Measurements from ENCODE around the gene SYPL1.

- TF ChIP-seq, protein P1, sequence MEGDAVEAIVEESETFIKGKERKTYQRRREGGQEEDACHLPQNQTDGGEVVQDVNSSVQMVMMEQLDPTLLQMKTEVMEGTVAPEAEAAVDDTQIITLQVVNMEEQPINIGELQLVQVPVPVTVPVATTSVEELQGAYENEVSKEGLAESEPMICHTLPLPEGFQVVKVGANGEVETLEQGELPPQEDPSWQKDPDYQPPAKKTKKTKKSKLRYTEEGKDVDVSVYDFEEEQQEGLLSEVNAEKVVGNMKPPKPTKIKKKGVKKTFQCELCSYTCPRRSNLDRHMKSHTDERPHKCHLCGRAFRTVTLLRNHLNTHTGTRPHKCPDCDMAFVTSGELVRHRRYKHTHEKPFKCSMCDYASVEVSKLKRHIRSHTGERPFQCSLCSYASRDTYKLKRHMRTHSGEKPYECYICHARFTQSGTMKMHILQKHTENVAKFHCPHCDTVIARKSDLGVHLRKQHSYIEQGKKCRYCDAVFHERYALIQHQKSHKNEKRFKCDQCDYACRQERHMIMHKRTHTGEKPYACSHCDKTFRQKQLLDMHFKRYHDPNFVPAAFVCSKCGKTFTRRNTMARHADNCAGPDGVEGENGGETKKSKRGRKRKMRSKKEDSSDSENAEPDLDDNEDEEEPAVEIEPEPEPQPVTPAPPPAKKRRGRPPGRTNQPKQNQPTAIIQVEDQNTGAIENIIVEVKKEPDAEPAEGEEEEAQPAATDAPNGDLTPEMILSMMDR (IDR thresholded peaks at IDR 0.05), result no peak
- TF ChIP-seq POLR2A (IDR thresholded peaks at IDR 0.05), result no peak
Measured at GRCh38 chr7:106074257-106074656, 37.9 kb downstream of the SYPL1 start.

All from thyroid gland (tissue), 4 donors.